ENCODE data around the gene EXOSC10.

DNA sequence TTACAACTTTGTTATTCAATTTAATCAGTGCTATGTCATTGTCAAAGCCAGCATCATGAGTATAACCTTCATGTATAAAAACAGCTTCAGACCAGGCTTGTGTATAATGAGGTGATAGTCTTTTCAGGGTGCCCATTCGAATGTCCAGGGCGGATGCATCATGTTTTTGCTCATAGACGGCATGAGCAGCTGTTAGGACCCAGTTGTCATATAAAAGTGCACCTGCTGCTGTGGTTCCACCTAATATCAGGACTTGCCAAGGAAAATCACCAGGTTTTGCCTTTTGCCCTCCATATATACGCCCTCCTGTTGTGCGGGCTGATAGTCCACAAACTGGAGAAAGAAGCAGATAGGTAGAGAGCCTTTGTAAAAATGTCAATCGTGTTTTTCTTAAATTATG lies 72.4 kb downstream of the EXOSC10 start:
- TF ChIP-seq POLR2AphosphoS5 (IDR thresholded peaks at IDR 0.05; ENCODE audit: low read depth, low read length), result no peak
- no peak for TF ChIP-seq SIN3A (IDR thresholded peaks at IDR 0.05; ENCODE audit: borderline replicate concordance, insufficient read depth, low read length)
- TF ChIP-seq, protein P1, sequence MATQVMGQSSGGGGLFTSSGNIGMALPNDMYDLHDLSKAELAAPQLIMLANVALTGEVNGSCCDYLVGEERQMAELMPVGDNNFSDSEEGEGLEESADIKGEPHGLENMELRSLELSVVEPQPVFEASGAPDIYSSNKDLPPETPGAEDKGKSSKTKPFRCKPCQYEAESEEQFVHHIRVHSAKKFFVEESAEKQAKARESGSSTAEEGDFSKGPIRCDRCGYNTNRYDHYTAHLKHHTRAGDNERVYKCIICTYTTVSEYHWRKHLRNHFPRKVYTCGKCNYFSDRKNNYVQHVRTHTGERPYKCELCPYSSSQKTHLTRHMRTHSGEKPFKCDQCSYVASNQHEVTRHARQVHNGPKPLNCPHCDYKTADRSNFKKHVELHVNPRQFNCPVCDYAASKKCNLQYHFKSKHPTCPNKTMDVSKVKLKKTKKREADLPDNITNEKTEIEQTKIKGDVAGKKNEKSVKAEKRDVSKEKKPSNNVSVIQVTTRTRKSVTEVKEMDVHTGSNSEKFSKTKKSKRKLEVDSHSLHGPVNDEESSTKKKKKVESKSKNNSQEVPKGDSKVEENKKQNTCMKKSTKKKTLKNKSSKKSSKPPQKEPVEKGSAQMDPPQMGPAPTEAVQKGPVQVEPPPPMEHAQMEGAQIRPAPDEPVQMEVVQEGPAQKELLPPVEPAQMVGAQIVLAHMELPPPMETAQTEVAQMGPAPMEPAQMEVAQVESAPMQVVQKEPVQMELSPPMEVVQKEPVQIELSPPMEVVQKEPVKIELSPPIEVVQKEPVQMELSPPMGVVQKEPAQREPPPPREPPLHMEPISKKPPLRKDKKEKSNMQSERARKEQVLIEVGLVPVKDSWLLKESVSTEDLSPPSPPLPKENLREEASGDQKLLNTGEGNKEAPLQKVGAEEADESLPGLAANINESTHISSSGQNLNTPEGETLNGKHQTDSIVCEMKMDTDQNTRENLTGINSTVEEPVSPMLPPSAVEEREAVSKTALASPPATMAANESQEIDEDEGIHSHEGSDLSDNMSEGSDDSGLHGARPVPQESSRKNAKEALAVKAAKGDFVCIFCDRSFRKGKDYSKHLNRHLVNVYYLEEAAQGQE (IDR thresholded peaks at IDR 0.05; ENCODE audit: insufficient read depth in 1 of 2, low read depth in 2 of 2, low read length in 2 of 2), result no peak
- TF ChIP-seq TAF1 (IDR thresholded peaks at IDR 0.05; ENCODE audit: borderline replicate concordance, insufficient read depth, low read length), result no peak

Measured in PFSK-1 (cell line).